WTC11 (cell line): ENCODE data around the gene JAKMIP1. TPM values are rescaled to one million over a fixed set of nuclear protein-coding genes. Genes with fewer than 3 reads are reported as not detected.

Experiments
- ARID4B ChIP-seq: sonication (generic); formaldehyde crosslinking; IDR thresholded peaks from 2 replicates; pipeline ENCODE4 v1.8.0; 2023; ENCODE audit warnings: missing genetic modification reagents, mild to moderate bottlenecking, borderline replicate concordance
- CBFB ChIP-seq: sonication (generic); formaldehyde crosslinking; IDR thresholded peaks from 2 replicates; pipeline ENCODE4 v1.8.1; 2022; ENCODE audit warnings: mild to moderate bottlenecking, low read depth, missing genetic modification reagents
- ERG ChIP-seq: fragments of 250-450 bp; sonication (Bioruptor Pico); IDR thresholded peaks from 2 replicates; pipeline ENCODE4 v1.8.0; 2021; ENCODE audit warnings: mild to moderate bottlenecking
- ETV6 ChIP-seq: sonication (generic); formaldehyde crosslinking; IDR thresholded peaks from 2 replicates; pipeline ENCODE4 v1.8.1; 2022; ENCODE audit warnings: mild to moderate bottlenecking, missing genetic modification reagents
- FOXK1 ChIP-seq: sonication (generic); formaldehyde crosslinking; IDR thresholded peaks from 2 replicates; pipeline ENCODE4 v1.8.0; 2022; ENCODE audit warnings: mild to moderate bottlenecking, moderate library complexity, missing genetic modification reagents
- FOXP4 ChIP-seq: sonication (generic); formaldehyde crosslinking; IDR thresholded peaks from 2 replicates; pipeline ENCODE4 v1.8.0; 2022; ENCODE audit warnings: mild to moderate bottlenecking, missing genetic modification reagents
- MYBL2 ChIP-seq: sonication (generic); formaldehyde crosslinking; IDR thresholded peaks from 2 replicates; pipeline ENCODE4 v1.8.1; 2023; ENCODE audit warnings: mild to moderate bottlenecking, moderate library complexity, missing genetic modification reagents
- NFYB ChIP-seq: sonication (generic); formaldehyde crosslinking; conservative IDR thresholded peaks from 2 replicates; pipeline ENCODE4 v1.8.0; 2022; ENCODE audit warnings: low read depth, missing genetic modification reagents
- RELA ChIP-seq: sonication (generic); formaldehyde crosslinking; IDR thresholded peaks from 2 replicates; pipeline ENCODE4 v1.8.1; 2022; ENCODE audit warnings: missing genetic modification reagents, mild to moderate bottlenecking, borderline replicate concordance
- SMAD3 ChIP-seq: sonication (generic); formaldehyde crosslinking; IDR thresholded peaks from 2 replicates; pipeline ENCODE4 v1.8.0; 2022; ENCODE audit warnings: missing genetic modification reagents, mild to moderate bottlenecking, borderline replicate concordance
- TEAD1 ChIP-seq: sonication (generic); formaldehyde crosslinking; IDR thresholded peaks from 2 replicates; pipeline ENCODE4 v1.8.0; 2022; ENCODE audit warnings: mild to moderate bottlenecking, missing genetic modification reagents
- USF2 ChIP-seq: sonication (generic); formaldehyde crosslinking; IDR thresholded peaks from 2 replicates; pipeline ENCODE4 v1.8.1; 2023; ENCODE audit warnings: mild to moderate bottlenecking, missing genetic modification reagents, moderate library complexity
- ZBTB21 ChIP-seq: sonication (generic); formaldehyde crosslinking; IDR thresholded peaks from 2 replicates; pipeline ENCODE4 v1.8.1; 2023; ENCODE audit warnings: mild to moderate bottlenecking, missing genetic modification reagents, borderline replicate concordance
- ZNF232 ChIP-seq: sonication (generic); formaldehyde crosslinking; IDR thresholded peaks from 2 replicates; pipeline ENCODE4 v1.8.0; 2022; ENCODE audit warnings: mild to moderate bottlenecking, missing genetic modification reagents
- ZNF281 ChIP-seq: sonication (generic); formaldehyde crosslinking; IDR thresholded peaks from 2 replicates; pipeline ENCODE4 v1.8.0; 2023; ENCODE audit warnings: mild to moderate bottlenecking, missing genetic modification reagents
- ZNF317 ChIP-seq: sonication (generic); formaldehyde crosslinking; IDR thresholded peaks from 2 replicates; pipeline ENCODE4 v1.8.1; 2023; ENCODE audit warnings: low read depth, mild to moderate bottlenecking, moderate library complexity, missing genetic modification reagents, borderline replicate concordance
- ZNF512 ChIP-seq: sonication (generic); formaldehyde crosslinking; IDR thresholded peaks from 2 replicates; pipeline ENCODE4 v1.8.1; 2022; ENCODE audit warnings: missing genetic modification reagents, borderline replicate concordance
- total RNA-seq: library from RNA; stranded (reverse); gene quantifications from 3 replicates; pipeline ENCODE4 v1.2.3, GENCODE V29; 2021
- TF ChIP-seq, protein P1 (sequence below): fragments of 250-450 bp; sonication (Bioruptor Pico); conservative IDR thresholded peaks from 2 replicates; pipeline ENCODE4 v1.9.0; 2021; ENCODE audit warnings: mild to moderate bottlenecking

Gene JAKMIP1
- total RNA-seq, 1 experiment from 2014 or later, result 4.0 TPM

- TF ChIP-seq ZNF281 (CRISPR knock-in tag), result no peak
- TF ChIP-seq ZNF512 (CRISPR knock-in tag), result no peak
- no peak for TF ChIP-seq ERG (CRISPR knock-in tag)
- peak; percentile 84; the same call in 1 of the 2 replicates for TF ChIP-seq ARID4B
- no peak for TF ChIP-seq RELA (CRISPR knock-in tag)
- TF ChIP-seq ZBTB21 (CRISPR knock-in tag), result peak; percentile 52; the same call in 1 of the 2 replicates
- TF ChIP-seq ZNF317 (CRISPR knock-in tag), result no peak
- TF ChIP-seq FOXP4 (CRISPR knock-in tag), result no peak; the same call in none of the 2 replicates
- TF ChIP-seq CBFB (CRISPR knock-in tag), result 0 out of 2 replicates have a peak, but pooled peaks have one; percentile 30
- TF ChIP-seq NFYB (CRISPR knock-in tag), result no peak
- TF ChIP-seq, protein P1, sequence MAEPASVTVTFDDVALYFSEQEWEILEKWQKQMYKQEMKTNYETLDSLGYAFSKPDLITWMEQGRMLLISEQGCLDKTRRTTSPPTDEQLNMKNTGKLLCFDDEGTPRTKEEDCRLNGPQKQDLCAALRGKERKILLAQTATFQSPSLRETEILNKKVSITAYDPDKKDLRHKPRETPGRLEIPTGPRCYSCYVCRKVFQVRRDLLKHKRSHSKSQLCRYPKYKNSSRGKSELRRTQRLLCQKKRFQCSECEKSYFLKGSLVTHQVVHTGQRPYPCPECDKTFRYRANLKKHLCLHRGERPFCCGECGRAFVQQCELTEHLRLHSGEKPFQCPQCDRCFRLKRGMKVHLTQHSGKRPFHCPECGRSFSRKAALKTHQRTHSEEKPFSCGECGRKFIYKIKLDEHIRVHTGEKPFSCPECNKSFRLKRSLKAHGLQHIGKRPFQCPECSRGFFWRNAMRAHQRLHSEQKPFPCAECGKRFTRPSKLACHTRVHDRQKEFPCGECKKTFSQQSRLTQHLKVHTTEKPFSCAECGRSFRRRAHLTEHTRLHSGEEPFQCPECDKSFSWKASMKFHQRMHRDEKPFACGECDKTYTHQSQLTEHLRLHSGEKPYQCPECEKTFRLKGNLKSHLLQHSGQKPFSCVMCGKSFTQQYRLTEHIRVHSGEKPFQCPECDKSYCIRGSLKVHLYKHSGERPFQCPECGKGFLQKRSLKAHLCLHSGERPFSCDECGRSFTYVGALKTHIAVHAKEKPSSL, result no peak
- TF ChIP-seq ETV6, result peak; percentile 94
- TF ChIP-seq FOXK1 (CRISPR knock-in tag), result peak; percentile 77; the same call in 1 of the 2 replicates
- TF ChIP-seq MYBL2, result peak; percentile 60; the same call in 1 of the 2 replicates
- TF ChIP-seq USF2 (CRISPR knock-in tag), result peak; percentile 79
- TF ChIP-seq SMAD3, result peak; percentile 66; the same call in 1 of the 2 replicates
- TF ChIP-seq ZNF232 (CRISPR knock-in tag), result peak; percentile 87; the same call in 1 of the 2 replicates
- peak; percentile 88 for TF ChIP-seq TEAD1 (CRISPR knock-in tag)
Measured at GRCh38 chr4:6245246-6246169, 45.2 kb upstream of the JAKMIP1 start (continued).
